IPS-18c (cell line): Measurements from ENCODE around the gene ELF4.

Experiments
- H3K4me3 ChIP-seq: 2 replicates; pipeline ENCODE4 v1.7.0; 2013; ENCODE audit warnings: low read depth, mild to moderate bottlenecking, low read length, moderate library complexity; ENCODE audit not compliant: insufficient read depth
- H3K9me3 ChIP-seq: one replicate; pipeline ENCODE4 v1.6.1; 2013; ENCODE audit warnings: mild to moderate bottlenecking, low read length, moderate library complexity; ENCODE audit not compliant: control insufficient read depth, insufficient read depth

The ELF4 gene

DNA sequence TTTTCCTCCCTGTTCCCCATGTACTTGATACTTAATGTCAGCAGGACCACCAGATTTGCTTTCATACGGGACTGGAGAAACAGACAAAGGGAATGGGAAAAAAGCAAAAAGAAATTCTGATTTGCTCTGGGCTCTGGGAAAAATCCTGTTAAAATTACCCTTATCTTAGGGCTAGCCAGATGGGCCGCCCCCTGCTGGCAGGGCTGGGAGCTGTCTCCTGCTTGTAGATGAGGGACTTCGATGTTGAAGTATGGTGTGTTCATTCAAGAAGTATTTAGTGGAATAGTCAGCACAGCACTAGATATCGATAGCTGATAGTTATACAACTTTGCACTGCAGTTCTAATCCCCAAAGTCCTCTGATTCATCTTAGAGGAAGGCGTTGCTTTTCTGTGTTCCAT, 82.1 kb downstream of the ELF4 start:
- Histone ChIP-seq H3K9me3 (peaks cover 6% of the 10 kb centered on the region), H3K4me3 (no peak overlapping the region)

DNA sequence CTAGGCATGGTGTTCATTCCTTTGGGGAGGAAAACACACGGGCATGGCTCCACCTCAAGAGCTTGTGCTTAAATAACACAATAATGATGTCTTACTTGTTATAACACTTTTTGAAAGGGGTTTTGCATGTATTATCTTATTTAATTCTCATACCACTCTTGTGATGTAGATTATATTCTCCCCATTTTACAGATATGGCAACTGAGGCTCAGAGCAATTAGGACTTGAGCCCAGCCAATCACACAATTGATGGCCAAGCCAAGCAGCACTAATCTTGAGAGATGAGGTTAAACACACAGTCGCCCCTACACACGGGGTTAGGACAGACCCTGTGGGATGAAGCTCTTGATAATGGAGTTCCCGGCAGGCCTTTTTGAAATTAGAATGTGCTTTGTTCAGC, 82.7 kb downstream of the ELF4 start:
- Histone ChIP-seq H3K4me3 (no peak overlapping the region), H3K9me3 (peaks cover 6% of the 10 kb centered on the region)

DNA sequence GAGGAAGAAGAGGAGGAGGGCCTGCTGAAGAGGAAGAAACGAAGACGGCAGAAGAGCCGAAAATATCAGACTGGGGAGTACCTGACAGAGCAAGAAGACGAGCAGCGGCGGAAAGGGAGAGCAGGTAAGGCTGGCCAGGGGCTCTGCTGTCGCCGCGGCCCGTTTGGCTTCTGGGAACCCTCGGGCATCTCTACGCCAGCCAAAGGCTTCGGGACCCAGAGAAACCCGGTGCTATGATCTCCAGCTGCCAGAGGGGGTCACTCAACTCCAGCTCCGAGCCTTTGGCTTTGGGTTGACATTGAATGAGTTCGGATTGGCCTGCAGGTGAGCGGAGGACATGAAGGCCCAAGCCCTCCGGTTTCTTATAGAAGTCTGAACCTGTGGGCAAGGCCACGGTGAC, 85.0 kb downstream of the ELF4 start:
- H3K4me3 ChIP-seq, result no peak overlapping the region
- peaks cover 9% of the 10 kb centered on the region for H3K9me3 ChIP-seq

DNA sequence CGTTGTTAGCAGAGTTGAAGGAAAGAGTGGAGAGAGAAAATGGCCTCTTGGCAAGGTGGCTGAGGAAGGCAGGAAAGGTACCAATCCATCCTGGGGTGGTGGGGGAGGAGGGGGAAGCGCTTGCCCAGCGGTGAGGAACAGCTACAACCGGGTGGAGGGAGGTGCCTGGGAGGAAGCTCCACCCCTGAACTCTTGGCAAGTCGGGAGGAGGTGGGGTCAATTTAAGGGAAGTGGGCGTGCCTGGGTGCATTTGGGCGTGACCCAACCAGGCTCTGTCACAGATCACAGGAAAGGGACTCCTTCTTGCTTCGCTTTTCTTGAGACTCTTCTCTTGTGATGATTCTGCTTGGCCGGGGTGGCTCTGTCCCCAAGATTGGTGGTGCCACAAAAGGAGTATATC, 86.2 kb downstream of the ELF4 start:
- Histone ChIP-seq H3K9me3 (peaks cover 9% of the 10 kb centered on the region), H3K4me3 (no peak overlapping the region)

DNA sequence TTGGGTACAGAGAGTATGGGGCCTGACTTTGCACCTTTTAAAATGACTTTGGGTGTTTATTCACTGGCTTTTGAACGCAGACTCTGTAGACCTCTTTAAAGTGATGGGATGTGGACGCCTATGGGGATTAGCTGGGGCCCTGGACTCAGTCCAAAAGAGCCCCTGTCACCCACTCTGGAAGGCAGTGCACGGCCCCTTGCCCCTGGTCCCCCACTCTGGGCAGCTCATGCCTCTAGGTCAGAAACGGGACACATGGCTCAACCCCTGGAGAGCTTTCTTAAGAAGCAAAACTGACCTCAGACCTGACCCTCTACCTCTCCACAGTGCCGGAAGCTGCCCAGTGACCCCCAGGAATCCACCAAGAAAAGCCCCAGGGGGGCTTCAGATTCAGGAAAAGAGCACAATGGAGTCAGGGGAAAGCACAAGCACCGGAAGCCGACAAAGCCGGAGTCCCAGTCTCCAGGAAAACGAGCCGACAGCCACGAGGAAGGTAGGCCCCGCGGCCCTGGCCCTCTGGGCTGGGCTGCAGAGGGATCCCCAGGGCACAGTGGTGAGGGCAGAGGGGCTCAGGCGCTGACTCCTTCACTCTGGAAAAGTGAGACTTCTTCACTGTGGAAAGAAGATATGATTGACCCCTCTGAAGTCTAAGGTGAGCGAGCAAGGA, 89.5 kb downstream of the ELF4 start:
- Histone ChIP-seq H3K4me3 (no peak overlapping the region), H3K9me3 (peaks cover 12% of the 10 kb centered on the region)

DNA sequence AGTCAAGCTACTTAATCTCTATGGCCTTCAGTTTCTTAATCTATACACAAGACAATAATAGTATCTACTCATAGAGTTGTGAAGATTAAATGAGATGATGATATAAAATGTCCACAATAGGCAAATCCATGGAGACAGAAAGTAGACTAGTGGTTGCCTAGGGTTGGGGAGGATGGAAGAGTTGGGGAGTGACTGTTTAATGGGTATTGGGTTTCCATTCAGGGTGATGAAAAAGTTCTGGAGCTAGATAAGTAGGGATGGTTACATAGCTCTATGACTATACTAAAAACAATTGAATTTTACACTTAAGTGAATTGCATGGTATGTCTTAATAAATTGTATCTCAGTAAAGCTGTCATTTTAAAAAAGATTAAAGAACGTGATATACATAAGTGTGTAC, 92.2 kb downstream of the ELF4 start:
- H3K4me3 ChIP-seq, result no peak overlapping the region
- H3K9me3 ChIP-seq, result peaks cover 13% of the 10 kb centered on the region

DNA sequence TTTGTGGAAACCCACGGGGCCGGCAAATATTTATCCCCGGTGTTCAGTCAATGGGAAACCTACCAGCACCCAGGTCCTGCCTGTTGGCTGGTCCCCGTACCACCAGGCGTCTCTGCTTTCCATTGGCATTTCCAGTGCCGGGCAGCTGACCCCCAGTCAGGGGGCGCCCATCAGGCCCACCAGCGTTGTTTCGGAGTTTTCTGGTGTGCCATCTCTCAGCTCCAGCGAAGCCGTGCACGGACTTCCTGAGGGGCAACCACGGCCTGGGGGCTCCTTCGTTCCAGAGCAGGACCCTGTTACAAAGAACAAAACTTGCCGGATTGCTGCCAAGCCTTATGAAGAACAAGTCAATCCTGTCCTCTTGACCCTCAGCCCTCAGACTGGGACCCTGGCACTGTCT, 95.1 kb downstream of the ELF4 start:
- Histone ChIP-seq H3K9me3 (peaks cover 12% of the 10 kb centered on the region), H3K4me3 (no peak overlapping the region)
